Hematopoietic multipotent progenitor cell treated with erythropoietin and hydrocortisone succinate and interleukin-3 and kit ligand, for 4 days (in vitro differentiated cells): ENCODE data around the gene SULT1C4.
"Not testable (repeated sequence)": the region's sequence is repeated elsewhere in the genome, so short reads cannot be mapped to it uniquely, and the experiment has no call there.

ENCODE experiments used
- DNase-seq: peaks from one replicate; pipeline ENCODE4 v3.0.0-alpha.2; 2015

The SULT1C4 gene

GRCh38 chr2:108414256-108414876 is 36.6 kb downstream of the SULT1C4 start:
- no peak for DNase-seq

GRCh38 chr2:108414945-108415344 is 37.2 kb downstream of the SULT1C4 start:
- DNase-seq = no peak

DNA sequence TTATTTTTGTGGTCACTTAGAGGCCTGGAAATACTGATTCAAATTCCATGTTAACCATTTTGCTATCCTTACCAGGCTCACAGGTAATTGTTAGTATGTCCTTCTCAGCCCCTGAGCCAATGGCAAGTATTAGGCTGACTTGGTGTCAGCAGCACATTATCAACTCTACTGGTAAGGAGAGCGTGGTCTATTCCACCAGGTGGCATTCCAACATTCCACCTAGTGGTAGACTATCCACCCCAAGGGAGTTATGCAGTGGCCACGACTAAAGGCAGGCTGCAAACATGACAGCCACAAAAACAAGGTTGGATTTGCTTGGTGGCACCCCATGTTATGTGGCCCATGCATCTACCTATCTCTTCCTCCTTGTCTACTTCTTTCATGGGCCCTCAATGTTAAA is 39.5 kb downstream of the SULT1C4 start:
- peak; percentile 15 for DNase-seq

DNA sequence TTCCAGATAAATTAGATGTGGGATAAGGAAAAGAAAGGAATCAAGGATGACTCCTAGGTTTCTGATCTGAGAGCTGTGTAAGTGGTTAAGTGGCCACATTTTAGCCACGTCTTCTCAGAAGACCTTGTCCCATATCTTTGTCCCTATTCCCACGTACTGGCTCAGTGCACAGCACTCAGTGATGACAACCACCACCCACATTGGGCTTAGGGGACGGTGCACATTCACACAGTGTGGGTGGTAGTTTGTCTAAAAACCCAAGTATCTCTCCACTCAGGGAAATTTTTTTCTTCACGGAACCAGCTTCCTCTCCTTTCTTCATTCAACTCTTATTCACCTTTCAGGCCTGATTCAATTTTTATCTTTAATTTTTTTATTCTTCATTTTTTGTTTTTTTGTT is 40.7 kb downstream of the SULT1C4 start:
- DNase-seq = no peak

- DNase-seq = no peak
Observed at GRCh38 chr2:108423067-108423466, 45.3 kb downstream of the SULT1C4 start.

- DNase-seq = no peak
Observed at GRCh38 chr2:108423502-108424251, 45.9 kb downstream of the SULT1C4 start.

GRCh38 chr2:108428286-108429009 is 50.7 kb downstream of the SULT1C4 start:
- no peak for DNase-seq

- not testable (repeated sequence) for DNase-seq
Observed at GRCh38 chr2:108435578-108435977, 57.8 kb downstream of the SULT1C4 start.

DNA sequence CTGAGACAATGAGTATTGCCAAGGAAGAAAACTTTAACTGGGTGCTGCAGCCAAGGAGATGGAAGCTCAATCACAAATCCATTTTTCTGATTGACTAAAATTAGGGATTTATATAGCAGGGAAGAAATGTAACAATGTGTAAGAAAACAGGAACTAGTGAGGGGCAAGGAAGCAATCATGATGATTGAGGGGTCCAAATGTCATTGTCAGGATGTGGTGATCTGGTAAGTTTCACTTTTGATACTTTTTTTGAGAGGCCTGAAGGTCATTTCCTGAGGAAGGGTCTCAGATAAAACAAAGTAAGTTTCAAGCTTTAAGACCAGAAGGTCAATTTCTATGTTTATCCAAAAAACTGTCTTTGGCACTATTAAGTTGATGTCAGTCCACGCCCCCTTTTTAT is 59.2 kb downstream of the SULT1C4 start:
- peak; percentile 8 for DNase-seq
